HepG2 (cell line): ENCODE data around the gene MTIF3. TPM values are rescaled to one million over a fixed set of nuclear protein-coding genes. Genes with fewer than 3 reads are reported as not detected.

Experiments used
- ATAC-seq: fragments of 200-7000 bp; cut with Tn5 transposase; 3 replicates; pipeline ENCODE4 v1.9.1; 2020; ENCODE audit warnings: mild to moderate bottlenecking, moderate library complexity
- BruUV-seq: library from RNA; stranded (reverse); fragments of 400-500 nt; replicated peaks from 2 replicates; lab custom pipeline; 2021; lab: Mats Ljungman, UMichigan
- CTCF ChIA-PET: fragments of 300-600 bp; formaldehyde crosslinking; extraction: SDS; loops from one replicate; lab custom pipeline; 2021; ENCODE audit warnings: low total read pairs, inconsistent platforms, low intra/inter-chr PET ratio; lab: Yijun Ruan, JAX
- POLR2A ChIA-PET: fragments of 350-600 bp; sonication (Branson Sonifier 250); formaldehyde crosslinking; loops from one replicate; lab custom pipeline; 2020; ENCODE audit warnings: antibody characterized with exemption, inconsistent platforms; lab: Yijun Ruan, JAX
- DNase-seq: peaks from one replicate; pipeline ENCODE4 v3.0.0-alpha.2; 2015; ENCODE audit warnings: low spot score
- FAIRE-seq: peaks from 3 replicates; lab custom pipeline; 2011; peaks lifted over from hg19 to GRCh38; lab: Jason Lieb, UNC
- H2AFZ ChIP-seq: one replicate; pipeline ENCODE4 v1.6.1; 2011; ENCODE audit warnings: low read length, inconsistent platforms
- H3K27ac ChIP-seq: fragments of 300-600 bp; 3 replicates; pipeline ENCODE4 v1.8.0; 2011; ENCODE audit warnings: mixed run types, mild to moderate bottlenecking, mixed read lengths, low read length, inconsistent platforms; ENCODE audit not compliant: insufficient read depth; ENCODE audit errors: extremely low read length
- H3K27me3 ChIP-seq, 2 experiments: fragments of 200-600 bp in 1 of 2; 2 replicates in 1 of 2; 3 replicates in 1 of 2; pipeline versions ENCODE4 v1.6.0 to v1.8.0; 2011; ENCODE audit warnings: low read length in 2 of 2, mild to moderate bottlenecking in 2 of 2, moderate library complexity in 2 of 2, inconsistent platforms in 1 of 2; ENCODE audit not compliant: insufficient read depth in 2 of 2, control insufficient read depth in 1 of 2
- H3K36me3 ChIP-seq, 2 experiments: fragments of 200-600 bp in 1 of 2; replicated peaks in 1 of 2; 2 replicates in 1 of 2; 3 replicates in 1 of 2; pipeline versions ENCODE4 v1.5.1 to v1.8.0; 2011; ENCODE audit warnings: low read length in 2 of 2, inconsistent platforms in 1 of 2; ENCODE audit not compliant: insufficient read depth in 2 of 2, control insufficient read depth in 1 of 2
- H3K4me1 ChIP-seq: 2 replicates; pipeline ENCODE4 v1.5.1; 2012; ENCODE audit warnings: low read length, inconsistent platforms; ENCODE audit not compliant: insufficient read depth
- H3K4me2 ChIP-seq: 2 replicates; pipeline ENCODE4 v1.6.0; 2011; ENCODE audit warnings: low read depth, low read length, inconsistent platforms
- H3K4me3 ChIP-seq, 3 experiments: fragments of 200-600 bp in 1 of 3; sonication (generic), shearing (Covaris generic) in 1 of 3; replicated peaks in 1 of 3; 2 replicates each; pipeline ENCODE4 v1.5.1; 2011 to 2016; ENCODE audit warnings: low read length in 3 of 3, inconsistent platforms in 2 of 3, low read depth in 2 of 3, mild to moderate bottlenecking in 2 of 3, control low read depth in 1 of 3, mixed read lengths in 1 of 3; ENCODE audit not compliant: insufficient read depth in 1 of 3
- H3K79me2 ChIP-seq: one replicate; pipeline ENCODE4 v1.6.1; 2011; ENCODE audit warnings: low read length, inconsistent platforms; ENCODE audit not compliant: insufficient read depth
- H3K9ac ChIP-seq: 2 replicates; pipeline ENCODE4 v1.6.0; 2011; ENCODE audit warnings: mild to moderate bottlenecking, low read depth, low read length, inconsistent platforms; ENCODE audit not compliant: insufficient read depth
- H3K9me3 ChIP-seq: 2 replicates; pipeline ENCODE4 v1.5.1; 2012; ENCODE audit warnings: mild to moderate bottlenecking, low read length
- H4K20me1 ChIP-seq: 2 replicates; pipeline ENCODE4 v1.6.0; 2011; ENCODE audit warnings: inconsistent platforms, mild to moderate bottlenecking, low read length, moderate library complexity; ENCODE audit not compliant: insufficient read depth
- ETV5 ChIP-seq: IDR thresholded peaks from 2 replicates; pipeline ENCODE4 v1.6.1; 2018; ENCODE audit warnings: missing biosample characterization, missing genetic modification reagents, inconsistent platforms, borderline replicate concordance
- LCORL ChIP-seq, 2 experiments: fragments of 450-650 bp in 1 of 2; sonication (generic) in 1 of 2; formaldehyde crosslinking in 1 of 2; IDR thresholded peaks; 2 replicates each; pipeline versions ENCODE4 v1.5.0 to v1.6.1; 2017 to 2020; ENCODE audit warnings: antibody characterized with exemption in 1 of 2, missing genetic modification reagents in 1 of 2
- NCOR1 ChIP-seq: fragments of 200-600 bp; sonication (generic); IDR thresholded peaks from 2 replicates; pipeline ENCODE4 v1.7.0; 2017; ENCODE audit warnings: antibody characterized with exemption, low read length, borderline replicate concordance
- NR2F6 ChIP-seq, 2 experiments: IDR thresholded peaks; 2 replicates each; pipeline ENCODE4 v1.6.1; 2016; ENCODE audit warnings: antibody characterized with exemption in 1 of 2, mild to moderate bottlenecking in 1 of 2
- ONECUT2 ChIP-seq: sonication (generic); formaldehyde crosslinking; IDR thresholded peaks from 2 replicates; pipeline ENCODE4 v1.4.0; 2020; ENCODE audit warnings: missing genetic modification reagents
- RFX5 ChIP-seq: IDR thresholded peaks from 2 replicates; pipeline ENCODE4 v1.6.1; 2011; ENCODE audit warnings: low read depth, low read length, improper control_type of control experiment
- SNRNP70 ChIP-seq: fragments of 200-400 bp; formaldehyde crosslinking; IDR thresholded peaks from 2 replicates; pipeline ENCODE4 v1.6.1; 2017; ENCODE audit warnings: mild to moderate bottlenecking, low read depth, low read length, moderate library complexity
- ZNF343 ChIP-seq: sonication (generic); formaldehyde crosslinking; IDR thresholded peaks from 2 replicates; pipeline ENCODE4 v1.4.0; 2020; ENCODE audit warnings: mild to moderate bottlenecking, missing genetic modification reagents
- WGBS: methylation state at CpG from one replicate; pipeline ENCODE4 v1.1.6; 2017; ENCODE audit warnings: low lambda C conversion rate; 5-methylcytosine and 5-hydroxymethylcytosine counted together
- in situ Hi-C: cut with HindIII; loops from 2 replicates; pipeline ENCODE4 v1.10.0; 2017; ENCODE audit warnings: low pct_unique_long_range_greater_than_20kb; ENCODE audit not compliant: extremely low pct_ligation_motif_present
- intact Hi-C: fragments of 100-400 bp; cut with micrococcal nuclease; formaldehyde crosslinking; loops from one replicate; pipeline ENCODE4 v1.10.0; 2022; ENCODE audit not compliant: unreplicated experiment
- polyA plus RNA-seq, 8 experiments: library from polyadenylated mRNA; depleted of rRNA in 3 of 8; stranded (reverse) in 7 of 8; unstranded in 1 of 8; fragments of >200 nt; fragmentation: Illumina TruSeq in 4 of 8; extraction: Trizol in 4 of 8; gene quantifications; 2 replicates each; pipeline versions ENCODE4 v1.2.1 to v1.2.3, GENCODE V29; 2011 to 2016; ENCODE audit warnings: low read depth in 4 of 8, missing spikeins in 1 of 8, mixed read lengths in 1 of 8; ENCODE audit not compliant: insufficient read depth in 1 of 8
- total RNA-seq, 5 experiments: library from RNA; depleted of rRNA; stranded (reverse); fragments of >200 nt; fragmentation: Illumina TruSeq; extraction: Trizol; gene quantifications; 2 replicates each; pipeline ENCODE4 v1.2.3, GENCODE V29; 2016; ENCODE audit warnings: low read depth in 1 of 5
- TF ChIP-seq, protein P1 (sequence below): sonication (generic); formaldehyde crosslinking; IDR thresholded peaks from 2 replicates; pipeline ENCODE4 v1.4.0; 2020; ENCODE audit warnings: missing genetic modification reagents, borderline replicate concordance
- TF ChIP-seq, protein P2 (sequence below): sonication (generic); formaldehyde crosslinking; conservative IDR thresholded peaks from 2 replicates; pipeline ENCODE4 v1.8.1; 2023; ENCODE audit warnings: missing genetic modification reagents
- TF ChIP-seq, protein P3 (sequence below): sonication (generic); formaldehyde crosslinking; IDR thresholded peaks from 2 replicates; pipeline ENCODE4 v1.5.0; 2020; ENCODE audit warnings: mild to moderate bottlenecking, missing genetic modification reagents, borderline replicate concordance

Gene MTIF3
- total and polyA plus RNA-seq, 2 of the 13 experiments (the other 11 are each of a cell fraction or from before 2014, with no cell fraction given): 33.7 to 40.6 TPM

DNA sequence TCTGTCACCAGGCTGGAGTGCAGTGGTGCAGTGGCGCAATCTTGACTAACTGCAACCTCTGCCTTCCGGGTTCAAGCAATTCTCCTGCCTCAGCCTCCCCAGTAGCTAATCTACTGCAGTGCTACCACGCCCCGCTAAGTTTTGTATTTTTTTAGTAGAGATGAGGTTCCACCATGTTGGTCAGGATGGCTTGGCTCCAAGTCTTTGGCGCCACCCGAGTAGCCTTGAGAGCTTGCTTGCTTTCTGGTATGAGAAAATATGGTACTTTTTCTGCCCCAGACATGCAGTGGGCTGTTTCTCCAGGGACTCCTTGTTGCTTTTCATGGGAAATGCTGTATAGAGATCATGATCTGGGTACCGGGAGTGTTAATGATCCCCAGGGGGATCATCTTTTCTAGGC, 60.5 kb downstream of the MTIF3 start:
- Histone ChIP-seq H3K4me3 (no peak overlapping the region), H3K27ac (no peak overlapping the region), H3K27me3 (no peaks in the 10 kb centered on the region; a peak in 1 of 5 replicates), H3K4me1 (peaks cover 15% of the 10 kb centered on the region), H4K20me1 (no peaks in the 10 kb centered on the region), H3K9ac (no peak overlapping the region), H3K9me3 (no peaks in the 10 kb centered on the region), H3K36me3 (no peaks in the 10 kb centered on the region), H3K79me2 (no peaks in the 10 kb centered on the region), H3K4me2 (no peak overlapping the region), H2AFZ (no peak overlapping the region)
- no peak for DNase-seq
- BruUV-seq: no TSS peak
- intact Hi-C loops: no loop called here
- 80% methylated on average over 7 of the region's 7 CpGs for WGBS
- CTCF ChIA-PET: no interaction called here
- in situ Hi-C loops: no loop called here
- no peak for FAIRE-seq
- no peak for TF ChIP-seq NCOR1
- TF ChIP-seq, protein P1, sequence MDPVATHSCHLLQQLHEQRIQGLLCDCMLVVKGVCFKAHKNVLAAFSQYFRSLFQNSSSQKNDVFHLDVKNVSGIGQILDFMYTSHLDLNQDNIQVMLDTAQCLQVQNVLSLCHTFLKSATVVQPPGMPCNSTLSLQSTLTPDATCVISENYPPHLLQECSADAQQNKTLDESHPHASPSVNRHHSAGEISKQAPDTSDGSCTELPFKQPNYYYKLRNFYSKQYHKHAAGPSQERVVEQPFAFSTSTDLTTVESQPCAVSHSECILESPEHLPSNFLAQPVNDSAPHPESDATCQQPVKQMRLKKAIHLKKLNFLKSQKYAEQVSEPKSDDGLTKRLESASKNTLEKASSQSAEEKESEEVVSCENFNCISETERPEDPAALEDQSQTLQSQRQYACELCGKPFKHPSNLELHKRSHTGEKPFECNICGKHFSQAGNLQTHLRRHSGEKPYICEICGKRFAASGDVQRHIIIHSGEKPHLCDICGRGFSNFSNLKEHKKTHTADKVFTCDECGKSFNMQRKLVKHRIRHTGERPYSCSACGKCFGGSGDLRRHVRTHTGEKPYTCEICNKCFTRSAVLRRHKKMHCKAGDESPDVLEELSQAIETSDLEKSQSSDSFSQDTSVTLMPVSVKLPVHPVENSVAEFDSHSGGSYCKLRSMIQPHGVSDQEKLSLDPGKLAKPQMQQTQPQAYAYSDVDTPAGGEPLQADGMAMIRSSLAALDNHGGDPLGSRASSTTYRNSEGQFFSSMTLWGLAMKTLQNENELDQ (CRISPR knock-in tag): no peak
- TF ChIP-seq, protein P2, sequence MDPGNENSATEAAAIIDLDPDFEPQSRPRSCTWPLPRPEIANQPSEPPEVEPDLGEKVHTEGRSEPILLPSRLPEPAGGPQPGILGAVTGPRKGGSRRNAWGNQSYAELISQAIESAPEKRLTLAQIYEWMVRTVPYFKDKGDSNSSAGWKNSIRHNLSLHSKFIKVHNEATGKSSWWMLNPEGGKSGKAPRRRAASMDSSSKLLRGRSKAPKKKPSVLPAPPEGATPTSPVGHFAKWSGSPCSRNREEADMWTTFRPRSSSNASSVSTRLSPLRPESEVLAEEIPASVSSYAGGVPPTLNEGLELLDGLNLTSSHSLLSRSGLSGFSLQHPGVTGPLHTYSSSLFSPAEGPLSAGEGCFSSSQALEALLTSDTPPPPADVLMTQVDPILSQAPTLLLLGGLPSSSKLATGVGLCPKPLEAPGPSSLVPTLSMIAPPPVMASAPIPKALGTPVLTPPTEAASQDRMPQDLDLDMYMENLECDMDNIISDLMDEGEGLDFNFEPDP (CRISPR knock-in tag): no peak
- TF ChIP-seq ONECUT2 (CRISPR knock-in tag): no peak
- TF ChIP-seq LCORL (IDR thresholded peaks at IDR 0.05): no peak
- no peak for TF ChIP-seq LCORL (CRISPR knock-in tag; IDR thresholded peaks at IDR 0.05)
- TF ChIP-seq ZNF343: no peak
- no peak for TF ChIP-seq ETV5 (CRISPR knock-in tag)
- TF ChIP-seq RFX5: no peak
- TF ChIP-seq, protein P3, sequence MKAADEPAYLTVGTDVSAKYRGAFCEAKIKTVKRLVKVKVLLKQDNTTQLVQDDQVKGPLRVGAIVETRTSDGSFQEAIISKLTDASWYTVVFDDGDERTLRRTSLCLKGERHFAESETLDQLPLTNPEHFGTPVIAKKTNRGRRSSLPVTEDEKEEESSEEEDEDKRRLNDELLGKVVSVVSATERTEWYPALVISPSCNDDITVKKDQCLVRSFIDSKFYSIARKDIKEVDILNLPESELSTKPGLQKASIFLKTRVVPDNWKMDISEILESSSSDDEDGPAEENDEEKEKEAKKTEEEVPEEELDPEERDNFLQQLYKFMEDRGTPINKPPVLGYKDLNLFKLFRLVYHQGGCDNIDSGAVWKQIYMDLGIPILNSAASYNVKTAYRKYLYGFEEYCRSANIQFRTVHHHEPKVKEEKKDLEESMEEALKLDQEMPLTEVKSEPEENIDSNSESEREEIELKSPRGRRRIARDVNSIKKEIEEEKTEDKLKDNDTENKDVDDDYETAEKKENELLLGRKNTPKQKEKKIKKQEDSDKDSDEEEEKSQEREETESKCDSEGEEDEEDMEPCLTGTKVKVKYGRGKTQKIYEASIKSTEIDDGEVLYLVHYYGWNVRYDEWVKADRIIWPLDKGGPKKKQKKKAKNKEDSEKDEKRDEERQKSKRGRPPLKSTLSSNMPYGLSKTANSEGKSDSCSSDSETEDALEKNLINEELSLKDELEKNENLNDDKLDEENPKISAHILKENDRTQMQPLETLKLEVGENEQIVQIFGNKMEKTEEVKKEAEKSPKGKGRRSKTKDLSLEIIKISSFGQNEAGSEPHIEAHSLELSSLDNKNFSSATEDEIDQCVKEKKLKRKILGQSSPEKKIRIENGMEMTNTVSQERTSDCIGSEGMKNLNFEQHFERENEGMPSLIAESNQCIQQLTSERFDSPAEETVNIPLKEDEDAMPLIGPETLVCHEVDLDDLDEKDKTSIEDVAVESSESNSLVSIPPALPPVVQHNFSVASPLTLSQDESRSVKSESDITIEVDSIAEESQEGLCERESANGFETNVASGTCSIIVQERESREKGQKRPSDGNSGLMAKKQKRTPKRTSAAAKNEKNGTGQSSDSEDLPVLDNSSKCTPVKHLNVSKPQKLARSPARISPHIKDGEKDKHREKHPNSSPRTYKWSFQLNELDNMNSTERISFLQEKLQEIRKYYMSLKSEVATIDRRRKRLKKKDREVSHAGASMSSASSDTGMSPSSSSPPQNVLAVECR: no peak
- TF ChIP-seq SNRNP70: no peak
- TF ChIP-seq NR2F6 (IDR thresholded peaks at IDR 0.05): no peak
- no peak for TF ChIP-seq NR2F6 (CRISPR knock-in tag; IDR thresholded peaks at IDR 0.05)
- TF ChIP-seq, all 625 proteins: peak for 0
- ATAC-seq: no peak
- POLR2A ChIA-PET: no interaction called here
